ENCODE measurements around the gene GOSR2.

GRCh38 chr17:46928467-46929261 lies 5.7 kb downstream of the GOSR2 start:
- TF ChIP-seq, protein P1, sequence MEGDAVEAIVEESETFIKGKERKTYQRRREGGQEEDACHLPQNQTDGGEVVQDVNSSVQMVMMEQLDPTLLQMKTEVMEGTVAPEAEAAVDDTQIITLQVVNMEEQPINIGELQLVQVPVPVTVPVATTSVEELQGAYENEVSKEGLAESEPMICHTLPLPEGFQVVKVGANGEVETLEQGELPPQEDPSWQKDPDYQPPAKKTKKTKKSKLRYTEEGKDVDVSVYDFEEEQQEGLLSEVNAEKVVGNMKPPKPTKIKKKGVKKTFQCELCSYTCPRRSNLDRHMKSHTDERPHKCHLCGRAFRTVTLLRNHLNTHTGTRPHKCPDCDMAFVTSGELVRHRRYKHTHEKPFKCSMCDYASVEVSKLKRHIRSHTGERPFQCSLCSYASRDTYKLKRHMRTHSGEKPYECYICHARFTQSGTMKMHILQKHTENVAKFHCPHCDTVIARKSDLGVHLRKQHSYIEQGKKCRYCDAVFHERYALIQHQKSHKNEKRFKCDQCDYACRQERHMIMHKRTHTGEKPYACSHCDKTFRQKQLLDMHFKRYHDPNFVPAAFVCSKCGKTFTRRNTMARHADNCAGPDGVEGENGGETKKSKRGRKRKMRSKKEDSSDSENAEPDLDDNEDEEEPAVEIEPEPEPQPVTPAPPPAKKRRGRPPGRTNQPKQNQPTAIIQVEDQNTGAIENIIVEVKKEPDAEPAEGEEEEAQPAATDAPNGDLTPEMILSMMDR (conservative IDR thresholded peaks at IDR 0.05 in 1 of 2, IDR thresholded peaks at IDR 0.05 in 1 of 2; ENCODE audit: low read depth in 1 of 2, low read length in 2 of 2) = no peak
- no peak for TF ChIP-seq EZH2 (IDR thresholded peaks at IDR 0.05; ENCODE audit: low read length, missing control alignments)

Measured in fibroblast of lung (primary cell).